OCI-LY3 (cell line): ENCODE data around the gene PRRG3.

Source experiments
- EZH2phosphoT487 ChIP-seq: fragments of 200-600 bp; shearing (Covaris generic); IDR thresholded peaks from 2 replicates; pipeline ENCODE4 v1.6.1; 2018; ENCODE audit warnings: antibody characterized with exemption, mixed run types, low read depth
- TF ChIP-seq, protein P1 (sequence below): fragments of 200-600, 300-600 bp; sonication (generic); IDR thresholded peaks from 2 replicates; pipeline ENCODE4 v1.5.1; 2014; ENCODE audit warnings: antibody characterized with exemption, low read length, low read depth

DNA sequence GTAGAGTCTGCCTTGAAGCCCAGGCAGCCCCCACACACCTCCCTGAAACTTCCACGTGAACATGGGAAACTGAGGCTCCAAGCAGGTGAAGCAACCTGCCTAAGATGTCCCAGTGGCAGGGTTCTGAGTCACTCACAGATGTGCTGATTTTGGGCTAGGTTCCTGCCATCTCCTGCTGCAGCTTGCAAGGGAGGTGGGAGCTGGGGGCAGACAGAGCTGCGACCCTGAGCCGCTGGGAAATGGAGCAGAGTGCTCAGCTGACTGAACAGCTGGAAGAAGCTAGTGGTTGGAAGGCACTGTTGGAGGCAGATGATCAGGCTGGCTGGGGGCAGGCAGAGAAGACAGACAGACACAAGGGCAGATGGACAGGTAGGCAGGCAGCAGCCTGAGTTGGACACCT is 17.0 kb downstream of the PRRG3 start:
- TF ChIP-seq, protein P1, sequence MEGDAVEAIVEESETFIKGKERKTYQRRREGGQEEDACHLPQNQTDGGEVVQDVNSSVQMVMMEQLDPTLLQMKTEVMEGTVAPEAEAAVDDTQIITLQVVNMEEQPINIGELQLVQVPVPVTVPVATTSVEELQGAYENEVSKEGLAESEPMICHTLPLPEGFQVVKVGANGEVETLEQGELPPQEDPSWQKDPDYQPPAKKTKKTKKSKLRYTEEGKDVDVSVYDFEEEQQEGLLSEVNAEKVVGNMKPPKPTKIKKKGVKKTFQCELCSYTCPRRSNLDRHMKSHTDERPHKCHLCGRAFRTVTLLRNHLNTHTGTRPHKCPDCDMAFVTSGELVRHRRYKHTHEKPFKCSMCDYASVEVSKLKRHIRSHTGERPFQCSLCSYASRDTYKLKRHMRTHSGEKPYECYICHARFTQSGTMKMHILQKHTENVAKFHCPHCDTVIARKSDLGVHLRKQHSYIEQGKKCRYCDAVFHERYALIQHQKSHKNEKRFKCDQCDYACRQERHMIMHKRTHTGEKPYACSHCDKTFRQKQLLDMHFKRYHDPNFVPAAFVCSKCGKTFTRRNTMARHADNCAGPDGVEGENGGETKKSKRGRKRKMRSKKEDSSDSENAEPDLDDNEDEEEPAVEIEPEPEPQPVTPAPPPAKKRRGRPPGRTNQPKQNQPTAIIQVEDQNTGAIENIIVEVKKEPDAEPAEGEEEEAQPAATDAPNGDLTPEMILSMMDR = no peak
- TF ChIP-seq EZH2phosphoT487 = no peak
